Heart right ventricle (tissue), 16 donors: Measurements from ENCODE around the gene ACER1. TPM values are rescaled to one million over a fixed set of nuclear protein-coding genes. Genes with fewer than 3 reads are reported as not detected.

ENCODE experiments used
- ATAC-seq, 8 donors: fragments of 200-7000 bp; cut with Tn5 transposase; one replicate each; pipeline ENCODE4 v1.9.1; 2020; ENCODE audit warnings: mild to moderate bottlenecking in 8 of 8, moderate library complexity in 8 of 8, moderate number of reproducible peaks in 1 of 8
- DNase-seq, 2 donors: peaks; one replicate each; pipeline ENCODE4 v3.0.0-alpha.2; 2020
- H3K27ac ChIP-seq, 10 donors: fragments of 200-600 bp; sonication (generic) in 2 of 10; one replicate each; pipeline versions ENCODE4 v1.5.0 to v1.8.0; 2020 to 2022; ENCODE audit warnings: mild to moderate bottlenecking in 3 of 10
- H3K27me3 ChIP-seq, 7 donors: fragments of 200-600 bp; one replicate each; pipeline ENCODE4 v1.8.0; 2021 to 2022; ENCODE audit warnings: mild to moderate bottlenecking in 2 of 7
- H3K36me3 ChIP-seq, 9 donors: fragments of 200-600 bp; sonication (generic) in 1 of 9; one replicate each; pipeline versions ENCODE4 v1.5.0 to v1.8.0; 2020 to 2022; ENCODE audit warnings: mild to moderate bottlenecking in 2 of 9
- H3K4me1 ChIP-seq, 9 donors: fragments of 200-600 bp; sonication (generic) in 1 of 9; one replicate each; pipeline versions ENCODE4 v1.5.0 to v1.8.0; 2020 to 2022; ENCODE audit warnings: mild to moderate bottlenecking in 4 of 9
- H3K4me3 ChIP-seq, 10 donors: fragments of 200-600 bp; sonication (generic) in 2 of 10; one replicate each; pipeline versions ENCODE4 v1.5.0 to v1.8.0; 2020 to 2022; ENCODE audit warnings: mild to moderate bottlenecking in 7 of 10, moderate library complexity in 2 of 10
- H3K9me3 ChIP-seq, 11 donors: fragments of 200-600 bp in 10 of 11; sonication (generic) in 2 of 11; one replicate each; pipeline versions ENCODE4 v1.5.0 to v1.8.0; 2013 to 2022; ENCODE audit warnings: mild to moderate bottlenecking in 2 of 11, control low read depth in 1 of 11, moderate library complexity in 1 of 11
- CTCF ChIP-seq, 9 donors: fragments of 200-600 bp; sonication (generic) in 2 of 9; IDR thresholded peaks; one replicate each; pipeline versions ENCODE4 v1.5.0 to v1.8.0; 2021 to 2022; ENCODE audit warnings: antibody characterized with exemption in 9 of 9, mild to moderate bottlenecking in 5 of 9, moderate library complexity in 1 of 9
- WGBS, 2 donors: extraction: QIAGEN DNeasy Blood & Tissue Kit; methylation state at CpG; one replicate each; pipeline ENCODE4 v1.1.7; 2013; ENCODE audit warnings: inconsistent platforms in 1 of 2; 5-methylcytosine and 5-hydroxymethylcytosine counted together
- intact Hi-C, 10 donors: fragments of 100-400 bp; cut with DNase I; formaldehyde crosslinking; loops; one replicate each; pipeline versions ENCODE4 v1.11.1 to v1.14.2; 2022
- polyA plus RNA-seq, 2 donors: library from polyadenylated mRNA; stranded (reverse); fragments of 200-250 nt; gene quantifications; one replicate each; pipeline ENCODE4 v1.2.3, GENCODE V29; 2013
- total RNA-seq, 10 donors: library from RNA; stranded (reverse); fragmentation: NEBNext Ultra II Directional in 3 of 10; extraction: Animal tissue kit (Norgen Biotek cat#: 25700) in 3 of 10; gene quantifications; one replicate each; pipeline versions ENCODE4 v1.2.1 to v1.2.4, GENCODE V29; 2021 to 2023
- donor health status: Arrhythmogenic right ventricular cardiomyopathy.
- donor health status: ischemic (EF 13 %, LVEDD 7.1; RV severe dilation, severe dysfunction).
- donor health status: healthy with polysubstance abuse.
- donor health status: DM: no; HTN: yes; CAD: no.
- donor health status: DM: no; HTN: no; CAD: no.
- donor health status: ischemic (EF 25% LVEDD 6.9; RV normal size, moderate dysfunction).
- donor health status: ischemic (EF 25% LVEDD 5.7; RV mildly dilated, moderate dysfunction).
- donor health status: healthy.
- donor health status: DM: yes; HTN: yes; CAD: no.
- donor health status: Ischemic cardiomyopathy.
- donor health status: ischemic (EF 35%, LVEDD 5.7; RV mildly dilated, moderate dysfunction).
- donor health status: nonischemic (EF 11% LVEDD 7.7; RV severe dilation, severe dysfunction).
- donor health status: DM: yes; HTN: yes; CAD: no.
- donor health status: PGD.
- donor health status: ischemic (EF 29% LVEDD 5.4; RV normal size, mild dysfunction).
- donor health status: nonischemic (EF 23%, LVEDD 6.1; RV moderate dilation, normal function).

The ACER1 gene
- total and polyA plus RNA-seq, 12 donors: not detected

- Histone ChIP-seq H3K4me1 (peaks cover 42 to 68% (median 66%) of the 10 kb centered on the region in 9 donors), H3K4me3 (peak overlapping the region in 9 of 10 donors; percentile 1 to 52 (median 43)), H3K36me3 (peaks cover 0 to 38% (median 19%) of the 10 kb centered on the region in 9 donors), H3K9me3 (no peaks in the 10 kb centered on the region), H3K27me3 (no peaks in the 10 kb centered on the region), H3K27ac (peak overlapping the region; percentile 72 to 95 (median 88))
- WGBS, 2 donors: 2 to 9% methylated on average over 35 of the region's 35 CpGs
- ATAC-seq: peak; percentile 73 to 88 (median 84)
- DNase-seq: peak; percentile 89 to 92
- intact Hi-C loops: loop anchor here in 5 of 10 donors (2.0 to 5.0 kb wide), 3 partner anchors 35 to 53 kb away; no protein-coding TSS in a partner anchor
- peak in 3 of 9 donors; percentile 19 to 27 (median 19) for TF ChIP-seq CTCF (IDR thresholded peaks at IDR 0.05)
Observed at GRCh38 chr19:6271721-6272410, 61.5 kb downstream of the ACER1 start.

GRCh38 chr19:6271251-6271650 is 62.2 kb downstream of the ACER1 start:
- no peak for DNase-seq
- peak overlapping the region in 9 of 10 donors; percentile 82 to 95 (median 89) for H3K27ac ChIP-seq

GRCh38 chr19:6270822-6271221 is 62.6 kb downstream of the ACER1 start:
- no peaks in the 10 kb centered on the region for H3K9me3 ChIP-seq
- TF ChIP-seq CTCF (IDR thresholded peaks at IDR 0.05): no peak
- WGBS, 2 donors: 84 to 90% methylated on average over 17 of the region's 17 CpGs
- H3K4me3 ChIP-seq: peak overlapping the region in 5 of 10 donors; percentile 9 to 52 (median 43)
- no peak for ATAC-seq
- no peaks in the 10 kb centered on the region for H3K27me3 ChIP-seq
- H3K36me3 ChIP-seq: peaks cover 0 to 47% (median 19%) of the 10 kb centered on the region in 9 donors
- no peak for DNase-seq
- H3K27ac ChIP-seq: peak overlapping the region in 9 of 10 donors; percentile 82 to 95 (median 89)
- H3K4me1 ChIP-seq: peaks cover 39 to 58% (median 56%) of the 10 kb centered on the region in 9 donors
- intact Hi-C loops: loop anchor here in 5 of 10 donors (5.0 kb wide), 2 partner anchors 34 to 39 kb away; no protein-coding TSS in a partner anchor

More at GRCh38 chr19:6271251-6271650, 62.2 kb downstream of the ACER1 start:
- no peaks in the 10 kb centered on the region for H3K27me3 ChIP-seq
- ATAC-seq: peak in 7 of 8 donors; percentile 0 to 20 (median 10)
- no peaks in the 10 kb centered on the region for H3K9me3 ChIP-seq
- H3K4me1 ChIP-seq: peaks cover 42 to 62% (median 60%) of the 10 kb centered on the region in 9 donors
- H3K4me3 ChIP-seq: peak overlapping the region in 7 of 10 donors; percentile 9 to 52 (median 43)
- peak in 4 of 9 donors; percentile 12 to 35 (median 24) for TF ChIP-seq CTCF (IDR thresholded peaks at IDR 0.05)
- 25 to 31% methylated on average over 9 of the region's 9 CpGs for WGBS, 2 donors
- intact Hi-C loops: loop anchor here in 5 of 10 donors (5.0 kb wide), 2 partner anchors 34 to 39 kb away; no protein-coding TSS in a partner anchor
- H3K36me3 ChIP-seq: peaks cover 0 to 44% (median 19%) of the 10 kb centered on the region in 9 donors

GRCh38 chr19:6270076-6270745 is 63.2 kb downstream of the ACER1 start:
- Histone ChIP-seq H3K27ac (no peak overlapping the region), H3K36me3 (peaks cover 0 to 53% (median 19%) of the 10 kb centered on the region in 9 donors), H3K9me3 (no peaks in the 10 kb centered on the region), H3K4me1 (peaks cover 35 to 55% (median 50%) of the 10 kb centered on the region in 9 donors), H3K27me3 (no peaks in the 10 kb centered on the region), H3K4me3 (no peak overlapping the region)
- intact Hi-C loops: loop anchor here in 5 of 10 donors (5.0 kb wide), 2 partner anchors 33 to 38 kb away; no protein-coding TSS in a partner anchor
- DNase-seq (no peak), ATAC-seq (no peak)
- TF ChIP-seq CTCF (IDR thresholded peaks at IDR 0.05): no peak
- 89 to 91% methylated on average over 31 of the region's 31 CpGs for WGBS, 2 donors
